Measurements from ENCODE around the gene NTF4. TPM values are rescaled to one million over a fixed set of nuclear protein-coding genes. Genes with fewer than 3 reads are reported as not detected.

The NTF4 gene
- total and polyA plus RNA-seq, 12 donors: 0.55 TPM; not detected in 11

DNA sequence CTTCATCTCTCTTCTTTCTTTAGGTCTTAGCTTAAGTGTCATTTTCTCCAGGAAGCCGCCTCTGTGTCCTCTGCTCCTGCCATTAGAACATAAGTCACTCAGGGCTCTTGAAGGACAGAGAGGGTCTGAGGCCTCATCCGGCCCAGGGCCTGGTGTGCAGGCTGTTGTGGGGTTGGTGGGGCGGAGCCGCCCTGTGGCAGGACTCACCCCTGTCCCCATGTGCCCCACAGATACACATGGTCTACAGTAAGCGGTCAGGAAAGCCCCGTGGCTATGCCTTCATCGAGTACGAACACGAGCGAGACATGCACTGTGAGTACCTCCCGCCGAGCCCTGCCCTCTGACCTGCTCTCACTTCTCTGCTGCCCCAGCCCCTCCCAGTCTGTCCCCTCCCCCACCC lies 36.5 kb upstream of the NTF4 start:
- H3K4me1 ChIP-seq (replicated peaks in 1 of 2): no peaks in the 10 kb centered on the region
- H3K4me3 ChIP-seq: no peak overlapping the region
- no peak for DNase-seq
- intact Hi-C loops (cut with DNase I): loop anchor here in 1 of 2 donors (5.0 kb wide), 1 partner anchor 46 kb away; no protein-coding TSS in a partner anchor
- peaks cover 0 to 95% of the 10 kb centered on the region in 2 donors for H3K36me3 ChIP-seq (replicated peaks in 1 of 2)
- 78 to 84% (median 81%) methylated on average over 12 of the region's 12 CpGs for WGBS, 4 donors
- no peak overlapping the region for H3K27ac ChIP-seq
- no peak for TF ChIP-seq POLR2A (IDR thresholded peaks at IDR 0.05)
- TF ChIP-seq, protein P1, sequence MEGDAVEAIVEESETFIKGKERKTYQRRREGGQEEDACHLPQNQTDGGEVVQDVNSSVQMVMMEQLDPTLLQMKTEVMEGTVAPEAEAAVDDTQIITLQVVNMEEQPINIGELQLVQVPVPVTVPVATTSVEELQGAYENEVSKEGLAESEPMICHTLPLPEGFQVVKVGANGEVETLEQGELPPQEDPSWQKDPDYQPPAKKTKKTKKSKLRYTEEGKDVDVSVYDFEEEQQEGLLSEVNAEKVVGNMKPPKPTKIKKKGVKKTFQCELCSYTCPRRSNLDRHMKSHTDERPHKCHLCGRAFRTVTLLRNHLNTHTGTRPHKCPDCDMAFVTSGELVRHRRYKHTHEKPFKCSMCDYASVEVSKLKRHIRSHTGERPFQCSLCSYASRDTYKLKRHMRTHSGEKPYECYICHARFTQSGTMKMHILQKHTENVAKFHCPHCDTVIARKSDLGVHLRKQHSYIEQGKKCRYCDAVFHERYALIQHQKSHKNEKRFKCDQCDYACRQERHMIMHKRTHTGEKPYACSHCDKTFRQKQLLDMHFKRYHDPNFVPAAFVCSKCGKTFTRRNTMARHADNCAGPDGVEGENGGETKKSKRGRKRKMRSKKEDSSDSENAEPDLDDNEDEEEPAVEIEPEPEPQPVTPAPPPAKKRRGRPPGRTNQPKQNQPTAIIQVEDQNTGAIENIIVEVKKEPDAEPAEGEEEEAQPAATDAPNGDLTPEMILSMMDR (IDR thresholded peaks at IDR 0.05): no peak
- no peaks in the 10 kb centered on the region for H3K27me3 ChIP-seq
- no peaks in the 10 kb centered on the region for H3K9me3 ChIP-seq (replicated peaks in 1 of 3)

DNA sequence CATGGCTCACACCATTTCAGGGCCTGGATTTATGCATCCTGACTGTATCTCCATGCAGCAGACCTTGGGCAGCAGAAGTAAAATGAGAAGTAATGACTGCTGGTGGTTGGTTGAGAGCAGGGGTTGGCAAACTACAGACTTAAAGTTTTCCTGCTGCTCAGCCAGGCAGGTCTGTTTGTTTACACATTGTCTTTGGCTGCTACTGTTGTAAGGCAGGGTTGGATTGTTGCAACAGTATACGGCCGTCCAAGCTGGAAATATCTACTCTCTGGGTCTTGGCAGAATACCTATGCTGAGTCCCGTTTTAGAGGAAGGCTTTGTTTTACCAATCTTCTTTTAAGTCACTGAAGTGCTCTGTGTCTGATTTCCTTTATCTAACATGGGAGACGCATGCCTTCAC lies 34.2 kb upstream of the NTF4 start:
- peaks cover 0 to 9% of the 10 kb centered on the region in 2 donors for H3K4me1 ChIP-seq (replicated peaks in 1 of 2)
- peaks cover 0 to 96% of the 10 kb centered on the region in 2 donors for H3K36me3 ChIP-seq (replicated peaks in 1 of 2)
- WGBS, 4 donors: 81 to 88% (median 83%) methylated on average over 4 of the region's 4 CpGs
- intact Hi-C loops (cut with DNase I): loop anchor here (5.0 kb wide), 1 partner anchor 109 kb away; no protein-coding TSS in a partner anchor
- DNase-seq: no peak
- H3K27ac ChIP-seq: no peak overlapping the region
- TF ChIP-seq POLR2A (IDR thresholded peaks at IDR 0.05): no peak
- TF ChIP-seq, protein P1 (IDR thresholded peaks at IDR 0.05): no peak
- no peaks in the 10 kb centered on the region for H3K27me3 ChIP-seq
- no peaks in the 10 kb centered on the region for H3K9me3 ChIP-seq (replicated peaks in 1 of 3)
- no peak overlapping the region for H3K4me3 ChIP-seq

DNA sequence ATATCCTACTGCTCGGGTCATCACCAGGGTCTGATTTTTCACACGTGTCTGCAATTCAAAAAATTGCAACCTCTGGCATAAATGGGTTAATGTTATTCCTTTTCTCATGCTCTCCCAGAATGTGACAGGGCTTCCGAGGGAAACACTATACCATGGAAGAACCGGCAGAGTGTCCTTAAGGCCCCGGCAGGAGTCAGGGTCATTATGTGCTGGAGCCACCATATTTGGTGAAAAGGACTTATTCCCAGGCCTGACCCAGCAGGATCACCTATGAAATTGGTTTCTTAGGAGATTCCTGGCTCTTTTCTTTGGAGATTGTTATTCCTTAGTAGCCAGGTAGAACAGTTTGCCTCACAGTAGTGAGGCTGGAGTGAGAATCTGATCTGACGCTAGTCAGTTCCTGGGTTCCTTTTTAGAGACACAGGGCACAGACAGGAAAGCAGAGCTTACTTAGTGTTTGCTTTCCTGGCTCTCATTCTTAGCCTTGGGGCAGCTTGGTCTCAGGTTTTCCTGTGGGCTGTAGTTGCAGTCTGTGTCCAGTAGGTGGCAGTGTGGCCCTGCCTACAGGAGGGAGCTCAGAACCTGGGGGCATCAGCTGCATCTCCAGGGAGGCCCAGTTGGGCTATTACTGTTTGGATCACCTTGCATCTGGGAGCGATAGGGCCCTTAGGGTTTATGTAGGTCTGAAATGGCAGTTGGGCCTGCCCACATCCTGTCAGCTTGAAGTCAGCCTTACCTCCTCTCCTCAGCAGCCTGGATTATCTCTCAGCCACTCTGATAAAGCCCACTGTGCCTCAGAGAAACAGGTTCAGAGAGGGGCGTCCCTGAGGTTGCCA lies 33.1 kb upstream of the NTF4 start:
- peaks cover 0 to 9% of the 10 kb centered on the region in 2 donors for H3K4me1 ChIP-seq (replicated peaks in 1 of 2)
- peak; percentile 58 to 89 (median 74) for DNase-seq
- peaks cover 0 to 98% of the 10 kb centered on the region in 2 donors for H3K36me3 ChIP-seq (replicated peaks in 1 of 2)
- WGBS, 4 donors: 35 to 54% (median 39%) methylated on average over 7 to 8 of the region's 8 CpGs
- no peaks in the 10 kb centered on the region for H3K27me3 ChIP-seq
- H3K4me3 ChIP-seq: no peak overlapping the region
- H3K27ac ChIP-seq: peak overlapping the region in 2 of 5 donors; percentile 12 to 32
- no peaks in the 10 kb centered on the region for H3K9me3 ChIP-seq (replicated peaks in 1 of 3)
- intact Hi-C loops (cut with DNase I): loop anchor here (2.0 to 5.0 kb wide), 2 partner anchors 49 to 110 kb away; no protein-coding TSS in a partner anchor
- no peak for TF ChIP-seq POLR2A (IDR thresholded peaks at IDR 0.05)
- TF ChIP-seq, protein P1 (IDR thresholded peaks at IDR 0.05): peak; percentile 96 to 99 (median 98)

Measured in adrenal gland (tissue), 12 donors.